LNCAP (cell line): Measurements from ENCODE around the gene NF1.

Experiments used
- CTCF ChIP-seq: fragments of 450-650 bp; IDR thresholded peaks from 2 replicates; pipeline ENCODE4 v1.5.1; 2017; ENCODE audit warnings: mild to moderate bottlenecking

Gene NF1

GRCh38 chr17:31272803-31273202 is 178.0 kb downstream of the NF1 start:
- TF ChIP-seq CTCF: no peak

- TF ChIP-seq CTCF: no peak
Measured at GRCh38 chr17:31273516-31273915, 178.7 kb downstream of the NF1 start.

GRCh38 chr17:31274252-31274651 is 179.5 kb downstream of the NF1 start:
- TF ChIP-seq CTCF: no peak

GRCh38 chr17:31275116-31275515 is 180.3 kb downstream of the NF1 start:
- no peak for TF ChIP-seq CTCF

- no peak for TF ChIP-seq CTCF
Measured at GRCh38 chr17:31279401-31279800, 184.6 kb downstream of the NF1 start.

GRCh38 chr17:31281061-31281460 is 186.3 kb downstream of the NF1 start:
- no peak for TF ChIP-seq CTCF

GRCh38 chr17:31283841-31284240 is 189.1 kb downstream of the NF1 start:
- no peak for TF ChIP-seq CTCF

- TF ChIP-seq CTCF: no peak
Measured at GRCh38 chr17:31286587-31286986, 191.8 kb downstream of the NF1 start.
